HepG2 (cell line): ENCODE results near the gene C1QTNF5. TPM values are rescaled to one million over a fixed set of nuclear protein-coding genes. Genes with fewer than 3 reads are reported as not detected.

Experiments
- ATAC-seq: fragments of 200-7000 bp; cut with Tn5 transposase; 3 replicates; pipeline ENCODE4 v1.9.1; 2020; ENCODE audit warnings: mild to moderate bottlenecking, moderate library complexity
- BruUV-seq: library from RNA; stranded (reverse); fragments of 400-500 nt; replicated peaks from 2 replicates; lab custom pipeline; 2021; lab: Mats Ljungman, UMichigan
- CTCF ChIA-PET: fragments of 300-600 bp; formaldehyde crosslinking; extraction: SDS; loops from one replicate; lab custom pipeline; 2021; ENCODE audit warnings: low total read pairs, inconsistent platforms, low intra/inter-chr PET ratio; lab: Yijun Ruan, JAX
- POLR2A ChIA-PET: fragments of 350-600 bp; sonication (Branson Sonifier 250); formaldehyde crosslinking; loops from one replicate; lab custom pipeline; 2020; ENCODE audit warnings: antibody characterized with exemption, inconsistent platforms; lab: Yijun Ruan, JAX
- DNase-seq: peaks from one replicate; pipeline ENCODE4 v3.0.0-alpha.2; 2015; ENCODE audit warnings: low spot score
- FAIRE-seq: peaks from 3 replicates; lab custom pipeline; 2011; peaks lifted over from hg19 to GRCh38; lab: Jason Lieb, UNC
- H2AFZ ChIP-seq: one replicate; pipeline ENCODE4 v1.6.1; 2011; ENCODE audit warnings: low read length, inconsistent platforms
- H3K27ac ChIP-seq: fragments of 300-600 bp; 3 replicates; pipeline ENCODE4 v1.8.0; 2011; ENCODE audit warnings: mixed run types, mild to moderate bottlenecking, mixed read lengths, low read length, inconsistent platforms; ENCODE audit not compliant: insufficient read depth; ENCODE audit errors: extremely low read length
- H3K27me3 ChIP-seq, 2 experiments: fragments of 200-600 bp in 1 of 2; 2 replicates in 1 of 2; 3 replicates in 1 of 2; pipeline versions ENCODE4 v1.6.0 to v1.8.0; 2011; ENCODE audit warnings: low read length in 2 of 2, mild to moderate bottlenecking in 2 of 2, moderate library complexity in 2 of 2, inconsistent platforms in 1 of 2; ENCODE audit not compliant: insufficient read depth in 2 of 2, control insufficient read depth in 1 of 2
- H3K36me3 ChIP-seq, 2 experiments: fragments of 200-600 bp in 1 of 2; replicated peaks in 1 of 2; 2 replicates in 1 of 2; 3 replicates in 1 of 2; pipeline versions ENCODE4 v1.5.1 to v1.8.0; 2011; ENCODE audit warnings: low read length in 2 of 2, inconsistent platforms in 1 of 2; ENCODE audit not compliant: insufficient read depth in 2 of 2, control insufficient read depth in 1 of 2
- H3K4me1 ChIP-seq: 2 replicates; pipeline ENCODE4 v1.5.1; 2012; ENCODE audit warnings: low read length, inconsistent platforms; ENCODE audit not compliant: insufficient read depth
- H3K4me2 ChIP-seq: 2 replicates; pipeline ENCODE4 v1.6.0; 2011; ENCODE audit warnings: low read depth, low read length, inconsistent platforms
- H3K4me3 ChIP-seq, 3 experiments: fragments of 200-600 bp in 1 of 3; sonication (generic), shearing (Covaris generic) in 1 of 3; replicated peaks in 1 of 3; 2 replicates each; pipeline ENCODE4 v1.5.1; 2011 to 2016; ENCODE audit warnings: low read length in 3 of 3, inconsistent platforms in 2 of 3, low read depth in 2 of 3, mild to moderate bottlenecking in 2 of 3, control low read depth in 1 of 3, mixed read lengths in 1 of 3; ENCODE audit not compliant: insufficient read depth in 1 of 3
- H3K79me2 ChIP-seq: one replicate; pipeline ENCODE4 v1.6.1; 2011; ENCODE audit warnings: low read length, inconsistent platforms; ENCODE audit not compliant: insufficient read depth
- H3K9ac ChIP-seq: 2 replicates; pipeline ENCODE4 v1.6.0; 2011; ENCODE audit warnings: mild to moderate bottlenecking, low read depth, low read length, inconsistent platforms; ENCODE audit not compliant: insufficient read depth
- H3K9me3 ChIP-seq: 2 replicates; pipeline ENCODE4 v1.5.1; 2012; ENCODE audit warnings: mild to moderate bottlenecking, low read length
- H4K20me1 ChIP-seq: 2 replicates; pipeline ENCODE4 v1.6.0; 2011; ENCODE audit warnings: inconsistent platforms, mild to moderate bottlenecking, low read length, moderate library complexity; ENCODE audit not compliant: insufficient read depth
- ATF4 ChIP-seq, 2 experiments: fragments of 450-650 bp in 1 of 2; sonication (generic) in 1 of 2; formaldehyde crosslinking; IDR thresholded peaks; 2 replicates each; pipeline versions ENCODE4 v1.5.0 to v1.8.0; 2020 to 2022; ENCODE audit warnings: mild to moderate bottlenecking in 1 of 2, missing genetic modification reagents in 1 of 2
- CENPX ChIP-seq: sonication (generic); formaldehyde crosslinking; IDR thresholded peaks from 2 replicates; pipeline ENCODE4 v1.9.0; 2021; ENCODE audit warnings: mild to moderate bottlenecking, missing genetic modification reagents, moderate library complexity
- E2F2 ChIP-seq: sonication (generic); formaldehyde crosslinking; IDR thresholded peaks from 2 replicates; pipeline ENCODE4 v1.4.0; 2020; ENCODE audit warnings: missing genetic modification reagents, borderline replicate concordance
- IRF2 ChIP-seq: IDR thresholded peaks from 2 replicates; pipeline ENCODE4 v1.6.1; 2018; ENCODE audit warnings: missing genetic modification reagents, missing compliant biosample characterization
- MEIS1 ChIP-seq: sonication (generic); formaldehyde crosslinking; IDR thresholded peaks from 2 replicates; pipeline ENCODE4 v1.9.0; 2021; ENCODE audit warnings: mild to moderate bottlenecking, missing genetic modification reagents, moderate library complexity, borderline replicate concordance
- PAX8 ChIP-seq: sonication (generic); formaldehyde crosslinking; IDR thresholded peaks from 2 replicates; pipeline ENCODE4 v1.8.0; 2022; ENCODE audit warnings: mild to moderate bottlenecking, missing genetic modification reagents, borderline replicate concordance
- SNAPC2 ChIP-seq: sonication (generic); formaldehyde crosslinking; IDR thresholded peaks from 2 replicates; pipeline ENCODE4 v1.8.1; 2022; ENCODE audit warnings: mild to moderate bottlenecking, missing genetic modification reagents
- ZNF331 ChIP-seq: sonication (generic); formaldehyde crosslinking; IDR thresholded peaks from 2 replicates; pipeline ENCODE4 v1.4.0; 2020; ENCODE audit warnings: missing genetic modification reagents
- ZNF7 ChIP-seq: IDR thresholded peaks from 2 replicates; pipeline ENCODE4 v1.6.1; 2016; ENCODE audit warnings: missing biosample characterization, missing genetic modification reagents
- WGBS: methylation state at CpG from one replicate; pipeline ENCODE4 v1.1.6; 2017; ENCODE audit warnings: low lambda C conversion rate; 5-methylcytosine and 5-hydroxymethylcytosine counted together
- in situ Hi-C: cut with HindIII; loops from 2 replicates; pipeline ENCODE4 v1.10.0; 2017; ENCODE audit warnings: low pct_unique_long_range_greater_than_20kb; ENCODE audit not compliant: extremely low pct_ligation_motif_present
- intact Hi-C: fragments of 100-400 bp; cut with micrococcal nuclease; formaldehyde crosslinking; loops from one replicate; pipeline ENCODE4 v1.10.0; 2022; ENCODE audit not compliant: unreplicated experiment
- polyA plus RNA-seq, 8 experiments: library from polyadenylated mRNA; depleted of rRNA in 3 of 8; stranded (reverse) in 7 of 8; unstranded in 1 of 8; fragments of >200 nt; fragmentation: Illumina TruSeq in 4 of 8; extraction: Trizol in 4 of 8; gene quantifications; 2 replicates each; pipeline versions ENCODE4 v1.2.1 to v1.2.3, GENCODE V29; 2011 to 2016; ENCODE audit warnings: low read depth in 4 of 8, missing spikeins in 1 of 8, mixed read lengths in 1 of 8; ENCODE audit not compliant: insufficient read depth in 1 of 8
- total RNA-seq, 5 experiments: library from RNA; depleted of rRNA; stranded (reverse); fragments of >200 nt; fragmentation: Illumina TruSeq; extraction: Trizol; gene quantifications; 2 replicates each; pipeline ENCODE4 v1.2.3, GENCODE V29; 2016; ENCODE audit warnings: low read depth in 1 of 5

C1QTNF5 gene
- total and polyA plus RNA-seq, 2 of the 13 experiments (the other 11 are each of a cell fraction or from before 2014, with no cell fraction given), result 0.86 to 1.2 TPM

- no peak for TF ChIP-seq PAX8 (CRISPR knock-in tag)
- TF ChIP-seq, all 625 proteins: peak for 0
Observed at GRCh38 chr11:119314726-119315125, 26.0 kb downstream of the C1QTNF5 start (continued).

- DNase-seq, result no peak
- no peaks in the 10 kb centered on the region for H3K79me2 ChIP-seq
- intact Hi-C loops, result no loop called here
- CTCF ChIA-PET, result no interaction called here
- BruUV-seq, result no TSS peak
- 97% methylated on average over 17 of the region's 20 CpGs for WGBS
- no peak overlapping the region for H3K27ac ChIP-seq
- TF ChIP-seq CENPX (CRISPR knock-in tag) (no peak), E2F2 (CRISPR knock-in tag) (no peak), IRF2 (CRISPR knock-in tag) (no peak), ZNF331 (CRISPR knock-in tag) (no peak), ATF4 (CRISPR knock-in tag; IDR thresholded peaks at IDR 0.05) (no peak), SNAPC2 (CRISPR knock-in tag) (no peak), MEIS1 (CRISPR knock-in tag) (no peak), ZNF7 (CRISPR knock-in tag) (no peak)
- TF ChIP-seq, all 625 proteins: peak for 0
- ATAC-seq (no peak), FAIRE-seq (no peak)
- no peak overlapping the region for H3K4me2 ChIP-seq
- H3K27me3 ChIP-seq, result 0 out of 5 replicates have a peak, but pooled peaks cover 0 to under 1% of the 10 kb centered on the region in 2 experiments
- no peaks in the 10 kb centered on the region for H4K20me1 ChIP-seq
- no peak overlapping the region for H3K9ac ChIP-seq
- in situ Hi-C loops, result no loop called here
- H3K36me3 ChIP-seq, result peaks cover 0 to 3% of the 10 kb centered on the region in 2 experiments; a peak in 1 of 5 replicates
- H3K4me3 ChIP-seq, result no peak overlapping the region
- H3K9me3 ChIP-seq, result no peaks in the 10 kb centered on the region
- peaks cover 18% of the 10 kb centered on the region for H3K4me1 ChIP-seq
- H2AFZ ChIP-seq, result no peak overlapping the region
- POLR2A ChIA-PET, result no interaction called here
Observed at GRCh38 chr11:119310682-119311052, 30.0 kb downstream of the C1QTNF5 start.
